Hematopoietic multipotent progenitor cell treated with erythropoietin and hydrocortisone succinate and interleukin-3 and kit ligand, for 6 days (in vitro differentiated cells): Measurements from ENCODE around the gene ZFYVE21.

ENCODE experiments used
- DNase-seq: peaks from one replicate; pipeline ENCODE4 v3.0.0-alpha.2; 2015

Gene ZFYVE21

GRCh38 chr14:103692871-103693270, 22.7 kb upstream of the ZFYVE21 start:
- no peak for DNase-seq

GRCh38 chr14:103693515-103693914, 22.1 kb upstream of the ZFYVE21 start:
- DNase-seq: no peak

GRCh38 chr14:103694572-103695026, 21.0 kb upstream of the ZFYVE21 start:
- DNase-seq: no peak

GRCh38 chr14:103695296-103696069, 20.1 kb upstream of the ZFYVE21 start:
- DNase-seq: no peak

GRCh38 chr14:103696070-103696402, 19.6 kb upstream of the ZFYVE21 start:
- no peak for DNase-seq

GRCh38 chr14:103696466-103697071, 19.0 kb upstream of the ZFYVE21 start:
- no peak for DNase-seq

- DNase-seq: no peak
Observed at GRCh38 chr14:103697206-103697602, 18.4 kb upstream of the ZFYVE21 start.

- no peak for DNase-seq
Observed at GRCh38 chr14:103697603-103698379, 17.8 kb upstream of the ZFYVE21 start.

GRCh38 chr14:103698380-103699260, 17.0 kb upstream of the ZFYVE21 start:
- no peak for DNase-seq

GRCh38 chr14:103699261-103699661, 16.3 kb upstream of the ZFYVE21 start:
- DNase-seq: no peak

- no peak for DNase-seq
Observed at GRCh38 chr14:103699901-103700752, 15.5 kb upstream of the ZFYVE21 start.

- no peak for DNase-seq
Observed at GRCh38 chr14:103700753-103701490, 14.7 kb upstream of the ZFYVE21 start.

GRCh38 chr14:103702095-103702494, 13.5 kb upstream of the ZFYVE21 start:
- DNase-seq: no peak

GRCh38 chr14:103702497-103703432, 12.8 kb upstream of the ZFYVE21 start:
- DNase-seq: no peak

GRCh38 chr14:103703433-103704385, 11.9 kb upstream of the ZFYVE21 start:
- DNase-seq: no peak

GRCh38 chr14:103704708-103705107, 10.9 kb upstream of the ZFYVE21 start:
- DNase-seq: no peak

GRCh38 chr14:103705118-103705503, 10.5 kb upstream of the ZFYVE21 start:
- no peak for DNase-seq

GRCh38 chr14:103705504-103706284, 9.9 kb upstream of the ZFYVE21 start:
- no peak for DNase-seq
